IMR-90 (cell line): ENCODE results near the gene SLC37A1. TPM values are rescaled to one million over a fixed set of nuclear protein-coding genes. Genes with fewer than 3 reads are reported as not detected.

ENCODE experiments used
- ATAC-seq: fragments of 200-7000 bp; cut with Tn5 transposase; 2 replicates; pipeline ENCODE4 v1.9.1; 2020; ENCODE audit warnings: low read depth, mild to moderate bottlenecking, moderate library complexity
- BruUV-seq: library from RNA; stranded (reverse); fragments of 400-500 nt; replicated peaks from 2 replicates; lab custom pipeline; 2021; lab: Mats Ljungman, UMichigan
- CTCF ChIA-PET: fragments of 300-600 bp; formaldehyde crosslinking; extraction: SDS; loops from one replicate; lab custom pipeline; 2021; ENCODE audit warnings: antibody characterized with exemption; lab: Yijun Ruan, JAX
- POLR2A ChIA-PET: fragments of 300-600 bp; sonication (Branson Sonifier 250); formaldehyde crosslinking; loops from one replicate; lab custom pipeline; 2022; ENCODE audit warnings: antibody characterized with exemption; ENCODE audit not compliant: unreplicated experiment; lab: Charles Lee
- DNase-seq: peaks from one replicate; pipeline ENCODE4 v3.0.0; 2013
- H2AFZ ChIP-seq: replicated peaks from 2 replicates; pipeline ENCODE3; 2013; ENCODE audit warnings: low read length, mild to moderate bottlenecking; ENCODE audit not compliant: poor library complexity
- H2AK5ac ChIP-seq: 2 replicates; pipeline ENCODE4 v1.6.1; 2013; ENCODE audit warnings: low read depth, low read length, inconsistent platforms
- H2AK9ac ChIP-seq: replicated peaks from 2 replicates; pipeline ENCODE3; 2013; ENCODE audit warnings: mild to moderate bottlenecking, low read depth, low read length, moderate library complexity; ENCODE audit not compliant: poor library complexity
- H2BK120ac ChIP-seq: 2 replicates; pipeline ENCODE4 v1.6.1; 2013; ENCODE audit warnings: low read depth, low read length, inconsistent platforms
- H2BK15ac ChIP-seq: 3 replicates; pipeline ENCODE4 v1.6.1; 2013; ENCODE audit warnings: low read depth, low read length, inconsistent platforms
- H2BK20ac ChIP-seq: 2 replicates; pipeline ENCODE4 v1.6.1; 2013; ENCODE audit warnings: low read depth, mild to moderate bottlenecking, inconsistent platforms, low read length, moderate library complexity
- H2BK5ac ChIP-seq: 2 replicates; pipeline ENCODE4 v1.6.1; 2013; ENCODE audit warnings: mild to moderate bottlenecking, low read depth, low read length, inconsistent platforms; ENCODE audit not compliant: poor library complexity, severe bottlenecking
- H3K14ac ChIP-seq: replicated peaks from 2 replicates; pipeline ENCODE4 v1.6.1; 2013; ENCODE audit warnings: low read depth, low read length, inconsistent platforms
- H3K18ac ChIP-seq: 2 replicates; pipeline ENCODE4 v1.6.1; 2013; ENCODE audit warnings: low read depth, low read length, control low read depth
- H3K23ac ChIP-seq: 2 replicates; pipeline ENCODE4 v1.6.1; 2013; ENCODE audit warnings: low read depth, low read length, inconsistent platforms
- H3K27ac ChIP-seq: 2 replicates; pipeline ENCODE4 v1.5.1; 2013; ENCODE audit warnings: mild to moderate bottlenecking, control low read depth, low read length; ENCODE audit not compliant: insufficient read depth
- H3K27me3 ChIP-seq: 2 replicates; pipeline ENCODE4 v1.6.1; 2013; ENCODE audit warnings: low read length; ENCODE audit not compliant: control insufficient read depth, insufficient read depth
- H3K36me3 ChIP-seq: 2 replicates; pipeline ENCODE4 v1.6.1; 2013; ENCODE audit warnings: low read length, mixed read lengths; ENCODE audit not compliant: control insufficient read depth, insufficient read depth
- H3K4ac ChIP-seq: 2 replicates; pipeline ENCODE4 v1.6.1; 2013; ENCODE audit warnings: low read depth, low read length, inconsistent platforms
- H3K4me1 ChIP-seq: 2 replicates; pipeline ENCODE4 v1.6.1; 2013; ENCODE audit warnings: low read length, mixed read lengths; ENCODE audit not compliant: control insufficient read depth, insufficient read depth
- H3K4me2 ChIP-seq: 2 replicates; pipeline ENCODE4 v1.6.1; 2013; ENCODE audit warnings: low read depth, mild to moderate bottlenecking, control low read depth, low read length, moderate library complexity
- H3K4me3 ChIP-seq: 2 replicates; pipeline ENCODE4 v1.5.1; 2013; ENCODE audit warnings: low read depth, mild to moderate bottlenecking, control low read depth, low read length, moderate library complexity; ENCODE audit not compliant: insufficient read depth
- H3K56ac ChIP-seq: 2 replicates; pipeline ENCODE4 v1.6.1; 2013; ENCODE audit warnings: low read length, inconsistent platforms; ENCODE audit not compliant: insufficient read depth; ENCODE audit errors: extremely low read depth
- H3K79me1 ChIP-seq, 2 experiments: 2 replicates each; pipeline ENCODE4 v1.6.1; 2013; ENCODE audit warnings: low read length in 2 of 2, inconsistent platforms in 1 of 2, low read depth in 1 of 2
- H3K9ac ChIP-seq: 2 replicates; pipeline ENCODE4 v1.6.1; 2013; ENCODE audit warnings: low read depth, low read length, control low read depth
- H3K9me1 ChIP-seq: 2 replicates; pipeline ENCODE4 v1.6.1; 2013; ENCODE audit warnings: low read length, inconsistent platforms; ENCODE audit not compliant: insufficient read depth
- H3K9me3 ChIP-seq: 2 replicates; pipeline ENCODE4 v1.6.1; 2013; ENCODE audit warnings: low read length; ENCODE audit not compliant: control insufficient read depth, insufficient read depth
- H4K20me1 ChIP-seq: 2 replicates; pipeline ENCODE4 v1.6.1; 2013; ENCODE audit warnings: low read length, inconsistent platforms; ENCODE audit not compliant: insufficient read depth
- H4K5ac ChIP-seq: 2 replicates; pipeline ENCODE4 v1.6.1; 2013; ENCODE audit warnings: mild to moderate bottlenecking, low read depth, low read length, control low read depth
- H4K8ac ChIP-seq, 2 experiments: 2 replicates each; pipeline ENCODE4 v1.6.1; 2013; ENCODE audit warnings: low read depth in 2 of 2, low read length in 2 of 2, control low read depth in 1 of 2, inconsistent platforms in 1 of 2
- H4K91ac ChIP-seq: 2 replicates; pipeline ENCODE4 v1.6.1; 2013; ENCODE audit warnings: low read depth, low read length, inconsistent platforms; ENCODE audit not compliant: insufficient read depth
- CHD1 ChIP-seq: IDR thresholded peaks from 2 replicates; pipeline ENCODE4 v1.6.1; 2012; ENCODE audit warnings: low read depth, low read length, improper control_type of control experiment
- CTCF ChIP-seq: conservative IDR thresholded peaks from 2 replicates; pipeline ENCODE4 v1.5.1; 2012; ENCODE audit warnings: mild to moderate bottlenecking, low read depth, low read length, improper control_type of control experiment
- MAFK ChIP-seq: IDR thresholded peaks from 2 replicates; pipeline ENCODE4 v1.6.1; 2012; ENCODE audit warnings: low read depth, low read length, improper control_type of control experiment
- MAZ ChIP-seq: IDR thresholded peaks from 2 replicates; pipeline ENCODE4 v1.6.1; 2012; ENCODE audit warnings: low read depth, mild to moderate bottlenecking, low read length, improper control_type of control experiment, moderate library complexity, borderline replicate concordance
- MXI1 ChIP-seq: IDR thresholded peaks from 2 replicates; pipeline ENCODE4 v1.6.1; 2012; ENCODE audit warnings: low read depth, mild to moderate bottlenecking, low read length, moderate library complexity, borderline replicate concordance
- RAD21 ChIP-seq: IDR thresholded peaks from 2 replicates; pipeline ENCODE4 v1.6.1; 2012; ENCODE audit warnings: low read length, improper control_type of control experiment
- USF2 ChIP-seq: fragments of 150-350 bp; IDR thresholded peaks from 2 replicates; pipeline ENCODE4 v1.6.1; 2017; ENCODE audit warnings: mild to moderate bottlenecking, antibody characterized with exemption, low read length, low read depth
- WGBS, 2 experiments: methylation state at CpG; one replicate each; pipeline versions ENCODE4 v1.1.5 to v1.1.7; 2013; ENCODE audit warnings: missing lambda C conversion rate in 2 of 2; ENCODE audit not compliant: insufficient read length in 1 of 2; ENCODE audit errors: extremely low coverage in 2 of 2; 5-methylcytosine and 5-hydroxymethylcytosine counted together
- dilution Hi-C: fragments of 300-500 bp; cut with HindIII; formaldehyde crosslinking; loops from one replicate; pipeline ENCODE4 v1.14.3; 2018; ENCODE audit warnings: low sequenced_read_pairs; ENCODE audit not compliant: unreplicated experiment
- in situ Hi-C: fragments of 300-500 bp; cut with MboI; formaldehyde crosslinking; loops from 3 replicates; pipeline ENCODE4 v1.14.3; 2019; ENCODE audit warnings: low sequenced_read_pairs, inconsistent platforms, mixed read lengths
- intact Hi-C: fragments of 100-400 bp; cut with micrococcal nuclease; formaldehyde crosslinking; loops from 2 replicates; pipeline ENCODE4 v1.10.0; 2022
- polyA plus RNA-seq, 3 experiments: library from polyadenylated mRNA; depleted of rRNA; stranded (reverse); fragments of >200 nt; gene quantifications; 2 replicates each; pipeline ENCODE4 v1.2.3, GENCODE V29; 2012; ENCODE audit warnings: low replicate concordance in 1 of 3
- total RNA-seq: library from RNA; depleted of rRNA; stranded (reverse); fragments of >200 nt; gene quantifications from 2 replicates; pipeline ENCODE4 v1.2.3, GENCODE V29; 2012

SLC37A1 gene
- total and polyA plus RNA-seq, 2 of the 4 experiments (the other 2 are of a cell fraction) = 0.36 to 0.48 TPM

GRCh38 chr21:42538479-42539275 lies 25.0 kb downstream of the SLC37A1 start:
- no peak overlapping the region for H2AFZ ChIP-seq
- H3K18ac ChIP-seq = no peak overlapping the region
- H3K36me3 ChIP-seq = no peaks in the 10 kb centered on the region
- ChIA-PET POLR2A (no interaction called here), CTCF (no interaction called here)
- no peak for TF ChIP-seq CTCF
- no peak for TF ChIP-seq MXI1
- no peak for TF ChIP-seq MAZ
- no peak for TF ChIP-seq RAD21
- no peak for TF ChIP-seq USF2
- TF ChIP-seq CHD1 = no peak
- TF ChIP-seq MAFK = no peak
- H3K4me1 ChIP-seq = no peaks in the 10 kb centered on the region
- H2BK20ac ChIP-seq = no peak overlapping the region
- no peaks in the 10 kb centered on the region for H3K79me1 ChIP-seq
- no peak overlapping the region for H3K56ac ChIP-seq
- no peak overlapping the region for H4K8ac ChIP-seq
- H4K20me1 ChIP-seq = no peaks in the 10 kb centered on the region
- no TSS peak for BruUV-seq
- H3K27me3 ChIP-seq = peaks cover 18% of the 10 kb centered on the region; the same call in 1 of the 2 replicates
- no peak overlapping the region for H3K4ac ChIP-seq
- no peak overlapping the region for H3K14ac ChIP-seq
- no peak overlapping the region for H3K9ac ChIP-seq
- H2BK5ac ChIP-seq = no peak overlapping the region
- no peak overlapping the region for H2BK120ac ChIP-seq
- no peak overlapping the region for H2AK9ac ChIP-seq
- DNase-seq (no peak), ATAC-seq (no peak)
- no peak overlapping the region for H4K91ac ChIP-seq
- WGBS, 2 experiments = no CpG with 5 or more reads among the region's 10 CpGs
- no peak overlapping the region for H3K27ac ChIP-seq
- in situ Hi-C loops (no loop called here), intact Hi-C loops (no loop called here), dilution Hi-C loops (no loop called here)
- H4K5ac ChIP-seq = no peak overlapping the region
- no peak overlapping the region for H3K23ac ChIP-seq
- H2AK5ac ChIP-seq = no peak overlapping the region
- no peak overlapping the region for H3K4me3 ChIP-seq
- no peak overlapping the region for H2BK15ac ChIP-seq
- H3K9me1 ChIP-seq = no peaks in the 10 kb centered on the region
- no peaks in the 10 kb centered on the region for H3K9me3 ChIP-seq
- H3K4me2 ChIP-seq = no peak overlapping the region
